NB4 (cell line): Measurements from ENCODE around the gene GRAMD2B.

Source experiments
- POLR2A ChIP-seq: IDR thresholded peaks from 2 replicates; pipeline ENCODE4 v1.6.1; 2011; ENCODE audit warnings: mild to moderate bottlenecking; ENCODE audit not compliant: insufficient read length; ENCODE audit errors: extremely low read depth
- TF ChIP-seq, protein P1 (sequence below): IDR thresholded peaks from one replicate; pipeline ENCODE4 v1.5.1; 2012; ENCODE audit warnings: low read depth, low read length

DNA sequence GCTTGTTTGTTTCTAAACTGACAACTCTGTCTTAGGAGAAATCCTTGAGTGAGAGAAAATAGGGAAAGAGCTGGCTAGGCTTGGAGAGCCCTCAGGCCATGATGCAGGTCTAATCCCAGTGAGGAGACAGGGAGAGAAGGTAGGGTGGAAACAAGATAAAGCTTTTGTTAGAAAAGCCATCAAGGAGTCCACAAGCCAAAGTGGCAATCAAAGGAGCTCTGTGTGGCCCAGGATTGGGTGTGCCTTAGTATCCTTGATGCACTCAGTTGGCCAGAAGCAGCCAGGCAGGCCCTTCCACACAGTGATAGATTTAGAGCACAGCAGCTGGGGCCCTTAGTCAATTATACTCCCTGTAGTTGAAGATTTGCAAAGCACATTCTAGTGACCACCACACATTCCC lies 97.9 kb downstream of the GRAMD2B start:
- TF ChIP-seq, protein P1, sequence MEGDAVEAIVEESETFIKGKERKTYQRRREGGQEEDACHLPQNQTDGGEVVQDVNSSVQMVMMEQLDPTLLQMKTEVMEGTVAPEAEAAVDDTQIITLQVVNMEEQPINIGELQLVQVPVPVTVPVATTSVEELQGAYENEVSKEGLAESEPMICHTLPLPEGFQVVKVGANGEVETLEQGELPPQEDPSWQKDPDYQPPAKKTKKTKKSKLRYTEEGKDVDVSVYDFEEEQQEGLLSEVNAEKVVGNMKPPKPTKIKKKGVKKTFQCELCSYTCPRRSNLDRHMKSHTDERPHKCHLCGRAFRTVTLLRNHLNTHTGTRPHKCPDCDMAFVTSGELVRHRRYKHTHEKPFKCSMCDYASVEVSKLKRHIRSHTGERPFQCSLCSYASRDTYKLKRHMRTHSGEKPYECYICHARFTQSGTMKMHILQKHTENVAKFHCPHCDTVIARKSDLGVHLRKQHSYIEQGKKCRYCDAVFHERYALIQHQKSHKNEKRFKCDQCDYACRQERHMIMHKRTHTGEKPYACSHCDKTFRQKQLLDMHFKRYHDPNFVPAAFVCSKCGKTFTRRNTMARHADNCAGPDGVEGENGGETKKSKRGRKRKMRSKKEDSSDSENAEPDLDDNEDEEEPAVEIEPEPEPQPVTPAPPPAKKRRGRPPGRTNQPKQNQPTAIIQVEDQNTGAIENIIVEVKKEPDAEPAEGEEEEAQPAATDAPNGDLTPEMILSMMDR = no peak
- no peak for TF ChIP-seq POLR2A
